IPS-NIHi7 (cell line): ENCODE data around the gene GRAP2.

Source experiments
- DNase-seq: peaks from one replicate; pipeline ENCODE4 v3.0.0; 2012; ENCODE audit warnings: mixed read lengths; ENCODE audit errors: extremely low spot score

Gene GRAP2

DNA sequence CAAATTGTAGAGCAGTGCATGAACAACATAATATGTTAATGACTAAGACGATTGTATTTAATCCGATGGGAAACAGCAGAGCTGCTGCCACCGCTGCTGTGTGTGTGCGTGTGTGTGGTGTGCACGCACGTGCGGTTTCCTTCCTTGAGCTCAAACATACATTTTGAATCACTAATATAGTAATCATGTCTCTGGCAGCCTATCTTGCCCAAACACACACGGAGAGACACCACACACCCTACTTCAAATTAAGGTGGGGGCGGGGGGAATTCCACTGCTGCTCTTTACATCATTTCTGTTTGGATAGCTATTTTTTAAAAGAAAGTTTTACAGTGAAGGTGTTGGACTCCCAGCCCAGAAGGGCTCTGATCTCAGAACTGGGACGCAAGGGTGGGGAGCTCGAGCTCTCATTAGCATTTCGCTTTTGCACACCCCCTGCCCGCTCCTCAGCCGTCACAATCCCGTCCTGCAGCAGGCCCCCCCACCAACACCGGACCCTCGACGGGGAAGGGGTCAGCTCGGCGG is 93.2 kb downstream of the GRAP2 start:
- no peak for DNase-seq

DNA sequence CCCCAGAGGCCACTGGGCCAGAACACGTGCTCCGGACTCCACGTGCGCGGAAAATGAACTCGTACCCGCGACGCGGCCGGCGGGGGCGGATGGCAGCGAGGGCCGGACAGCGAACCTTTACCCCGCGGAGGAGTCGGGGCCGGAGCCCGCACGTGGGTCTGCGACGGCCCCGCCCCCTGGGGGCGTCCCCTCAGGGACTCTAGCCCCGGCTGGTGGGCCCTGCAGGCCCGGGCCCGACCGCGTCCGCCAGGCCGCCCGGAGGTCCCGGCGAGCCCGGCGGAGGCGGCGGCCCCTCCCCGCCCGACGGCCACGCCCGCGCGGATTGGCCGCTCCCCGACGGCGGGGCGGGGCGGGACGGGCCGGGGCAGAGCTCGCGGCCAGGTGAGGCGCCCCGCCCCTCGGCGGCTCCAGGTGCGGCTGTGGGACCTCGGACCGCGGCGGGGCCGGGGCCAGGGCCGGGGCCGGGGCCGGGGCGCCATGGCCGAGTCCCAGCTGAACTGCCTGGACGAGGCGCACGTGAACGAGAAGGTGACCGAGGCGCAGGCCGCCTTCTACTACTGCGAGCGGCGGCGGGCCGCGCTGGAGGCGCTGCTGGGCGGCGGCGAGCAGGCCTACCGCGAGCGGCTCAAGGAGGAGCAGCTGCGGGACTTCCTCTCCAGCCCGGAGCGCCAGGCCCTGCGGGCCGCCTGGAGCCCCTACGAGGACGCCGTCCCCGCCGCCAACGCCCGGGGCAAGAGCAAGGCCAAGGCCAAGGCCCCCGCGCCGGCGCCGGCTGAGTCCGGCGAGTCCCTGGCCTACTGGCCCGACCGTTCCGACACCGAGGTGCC is 93.9 kb downstream of the GRAP2 start, which contains the start of gene FAM83F:
FAM83F (plus strand) TSS at position 389 of the 827 bp plus-strand sequence; CDS start at position 478, 89 bp downstream.
- DNase-seq = peak; percentile 96

- DNase-seq = no peak
These were observed 94.7 kb downstream of the GRAP2 start for GRCh38 chr22:39995393-39996252.

GRCh38 chr22:39996732-39997131 is 95.8 kb downstream of the GRAP2 start:
- no peak for DNase-seq

DNA sequence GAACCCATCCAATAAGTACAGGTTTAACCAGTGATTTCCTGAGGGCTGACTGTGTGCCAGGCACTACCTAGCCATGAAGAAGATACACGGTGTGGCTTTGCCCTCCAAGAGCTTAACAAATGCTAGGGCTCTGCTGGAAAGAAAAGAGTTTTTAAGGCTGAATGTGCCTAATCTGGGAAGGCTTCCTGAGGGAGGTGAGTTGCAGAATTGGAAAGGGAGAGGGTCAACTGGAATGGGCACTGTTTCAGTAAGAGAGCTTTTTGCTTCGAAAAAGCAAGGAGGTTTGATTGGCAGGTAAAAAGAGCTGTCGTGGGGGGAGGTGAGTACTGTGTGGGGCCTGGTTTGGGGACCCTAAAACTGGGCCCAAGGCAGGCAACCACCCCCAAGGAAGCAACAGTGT is 96.5 kb downstream of the GRAP2 start:
- DNase-seq = no peak

- peak; percentile 75 for DNase-seq
These were observed 97.2 kb downstream of the GRAP2 start for GRCh38 chr22:39997939-39998726.

GRCh38 chr22:39999144-39999757 is 98.4 kb downstream of the GRAP2 start:
- DNase-seq = no peak

- no peak for DNase-seq
These were observed 99.3 kb downstream of the GRAP2 start for GRCh38 chr22:40000171-40000570.

GRCh38 chr22:40001106-40001505 is 100.2 kb downstream of the GRAP2 start:
- no peak for DNase-seq

DNA sequence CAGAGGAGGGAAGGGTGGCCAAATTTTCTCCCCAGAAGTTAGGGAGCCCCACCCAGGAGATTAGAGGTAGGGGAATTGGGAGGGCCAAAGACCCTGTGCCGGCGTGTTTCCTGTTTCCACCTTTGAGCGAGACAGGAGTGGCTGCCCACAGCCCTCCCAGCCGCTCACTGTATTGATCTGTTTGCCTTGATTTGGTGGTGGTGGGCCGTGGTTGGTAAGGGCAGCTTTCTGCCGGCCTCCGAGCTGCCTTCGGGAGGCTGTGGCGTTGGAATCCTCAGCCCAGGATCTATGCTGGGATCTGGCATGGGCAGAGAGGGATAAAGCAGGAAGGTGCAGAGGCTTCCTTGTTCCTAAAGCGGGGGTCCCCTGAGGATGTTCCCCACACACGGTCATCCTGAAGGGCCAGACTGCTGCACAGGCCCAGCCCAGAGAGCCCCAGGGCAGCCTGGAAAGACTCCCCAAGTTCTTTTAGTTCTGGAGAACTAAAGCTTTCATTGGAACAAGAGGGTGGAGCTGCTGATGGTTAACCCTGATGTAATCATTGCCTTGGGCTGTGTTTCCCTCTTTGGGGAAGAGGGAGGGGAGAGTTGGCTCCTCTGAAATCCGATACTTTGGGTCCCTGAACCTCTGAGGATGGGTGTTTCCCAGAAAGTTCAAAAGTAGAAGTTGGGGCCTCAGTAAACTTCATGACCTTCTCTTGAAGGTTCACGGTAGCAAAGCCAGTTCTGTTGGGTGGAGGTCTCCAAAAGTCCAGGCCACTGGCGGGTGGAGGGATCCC is 101.1 kb downstream of the GRAP2 start:
- DNase-seq = peak; percentile 62

DNA sequence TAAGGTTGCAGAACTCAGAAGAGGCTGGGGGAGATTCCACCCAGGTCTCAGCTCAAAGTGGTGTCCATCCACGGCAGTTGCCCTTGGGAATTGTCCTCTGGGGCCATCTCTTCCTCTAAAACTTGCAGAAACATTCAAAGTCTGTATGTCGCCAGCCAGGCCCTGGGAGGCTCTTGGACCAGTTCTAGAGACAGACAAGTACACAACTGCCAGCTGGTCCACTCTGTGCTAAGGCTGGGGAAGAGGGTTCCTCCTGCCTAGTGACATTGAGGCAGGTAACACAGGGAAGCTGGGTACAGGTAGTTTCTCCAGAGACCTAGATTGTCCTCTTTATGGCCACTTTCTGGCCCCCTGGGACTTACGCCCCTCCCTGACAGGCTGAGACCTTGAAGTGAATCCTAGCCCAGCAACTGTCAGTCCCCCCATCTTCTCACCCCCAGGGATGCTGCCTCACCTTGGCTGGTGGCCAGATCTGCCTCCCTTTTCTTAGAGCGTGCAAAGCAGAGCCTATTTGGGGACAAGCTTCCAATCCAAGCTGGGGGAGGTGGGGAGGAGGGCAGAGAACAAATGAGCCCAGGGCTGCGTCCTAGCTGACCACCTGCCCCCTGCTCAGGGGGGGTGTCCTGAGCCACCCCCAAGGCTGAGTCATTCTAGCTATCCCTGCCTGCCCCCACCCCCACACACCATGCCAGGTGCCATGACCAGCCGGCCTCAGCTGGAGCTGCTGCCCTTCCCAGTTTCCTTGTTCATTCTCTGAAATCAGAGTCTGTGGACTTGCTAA is 102.2 kb downstream of the GRAP2 start:
- DNase-seq = no peak

- DNase-seq = no peak
These were observed 104.0 kb downstream of the GRAP2 start for GRCh38 chr22:40004836-40005235.

- no peak for DNase-seq
These were observed 105.8 kb downstream of the GRAP2 start for GRCh38 chr22:40006641-40007040.

GRCh38 chr22:40007853-40008710 is 107.2 kb downstream of the GRAP2 start:
- DNase-seq = no peak

- DNase-seq = no peak
These were observed 107.9 kb downstream of the GRAP2 start for GRCh38 chr22:40008726-40009291.

DNA sequence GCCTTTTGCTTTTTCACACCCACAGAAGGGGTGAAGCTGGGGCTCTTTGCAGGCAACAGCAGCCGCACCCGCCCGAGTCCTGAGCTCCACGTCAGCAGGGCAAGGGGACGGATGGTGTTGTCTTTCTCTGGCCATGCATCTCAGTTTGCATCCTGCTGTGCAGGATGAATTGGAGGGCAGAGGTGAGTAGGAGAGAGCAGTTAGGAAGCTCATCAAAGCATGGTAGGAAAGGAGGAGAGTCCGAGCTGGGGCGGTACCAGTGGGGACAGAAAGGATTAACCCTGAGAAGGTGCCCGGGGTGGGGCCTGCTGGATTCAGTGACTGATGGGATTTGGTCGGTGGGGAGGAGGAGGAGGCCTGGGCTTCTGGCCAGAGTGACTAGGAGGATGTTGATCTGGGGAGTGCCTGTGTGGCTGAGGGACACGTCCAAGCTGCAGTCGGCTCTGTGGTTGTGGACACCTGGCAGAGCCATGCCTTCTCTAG is 108.4 kb downstream of the GRAP2 start:
- DNase-seq = peak; percentile 71

- no peak for DNase-seq
These were observed 109.2 kb downstream of the GRAP2 start for GRCh38 chr22:40009951-40010671.
